UCSD-AML1 (cell line): ENCODE data around the gene SLC35D2.
A peak's percentile ranks its signal among the peaks of the same experiment; 100 is the strongest.

Source experiments
- DNase-seq: peaks from one replicate; lab custom pipeline; 2025; ENCODE audit not compliant: unreplicated experiment; lab: John Stamatoyannopoulos, UW

SLC35D2 gene

GRCh38 chr9:96383165-96383942 is at the start of gene SLC35D2:
Gene SLC35D2, minus strand, starts transcription at chr9:96383711. Its CDS starts 77 bp downstream, at chr9:96383634.
- no peak for DNase-seq

GRCh38 chr9:96430377-96430776 is 46.9 kb upstream of the SLC35D2 start:
- DNase-seq: no peak

DNA sequence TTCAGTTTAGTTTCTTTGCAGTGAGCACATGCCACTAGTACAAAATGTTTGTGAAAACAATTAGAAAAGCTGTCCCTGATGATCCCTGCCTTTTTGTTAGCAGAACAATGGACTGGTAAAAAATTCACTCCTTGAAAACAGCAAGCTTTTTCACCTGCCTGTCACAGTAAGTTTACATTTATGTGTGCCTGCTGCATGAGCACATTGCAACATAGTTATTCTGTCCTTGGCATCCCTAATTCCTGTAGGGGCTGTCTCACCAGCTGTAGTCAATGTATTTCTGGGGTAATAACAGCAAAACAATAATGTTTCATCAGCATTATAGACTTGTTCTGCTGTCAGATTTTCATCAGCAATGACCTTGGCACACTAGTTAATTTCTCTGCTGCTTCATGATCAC is 46.2 kb upstream of the SLC35D2 start:
- no peak for DNase-seq

DNA sequence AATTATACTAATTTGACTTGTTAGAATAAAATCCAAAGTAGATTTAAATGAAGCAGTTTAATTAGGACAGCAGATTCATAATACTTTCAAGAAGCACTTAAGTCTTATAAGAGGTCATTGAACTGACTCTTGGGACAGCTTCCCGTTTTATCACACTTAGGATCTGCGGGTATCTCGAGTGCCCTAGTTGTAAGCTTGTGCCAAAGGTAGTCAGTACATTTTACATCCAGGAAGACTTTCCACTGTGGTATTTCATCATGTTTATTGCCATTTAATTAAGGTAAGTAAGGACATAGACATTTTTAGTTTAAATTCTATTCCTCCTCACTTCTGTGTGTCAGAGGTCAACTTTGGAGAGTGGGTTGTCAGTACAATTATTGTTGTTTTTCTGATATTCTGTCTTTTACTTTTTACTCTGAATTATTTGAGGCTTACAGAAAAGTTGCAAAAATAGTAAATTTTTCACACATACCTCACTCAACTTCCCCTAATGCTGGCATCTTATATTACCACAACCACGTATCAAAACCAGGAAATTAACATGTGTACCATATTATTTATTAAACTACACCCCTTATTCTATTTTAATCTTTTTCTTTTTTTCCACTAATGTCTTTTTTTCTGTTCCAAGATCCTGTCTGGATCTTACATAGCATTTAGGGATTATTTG is 42.1 kb upstream of the SLC35D2 start:
- DNase-seq: no peak

DNA sequence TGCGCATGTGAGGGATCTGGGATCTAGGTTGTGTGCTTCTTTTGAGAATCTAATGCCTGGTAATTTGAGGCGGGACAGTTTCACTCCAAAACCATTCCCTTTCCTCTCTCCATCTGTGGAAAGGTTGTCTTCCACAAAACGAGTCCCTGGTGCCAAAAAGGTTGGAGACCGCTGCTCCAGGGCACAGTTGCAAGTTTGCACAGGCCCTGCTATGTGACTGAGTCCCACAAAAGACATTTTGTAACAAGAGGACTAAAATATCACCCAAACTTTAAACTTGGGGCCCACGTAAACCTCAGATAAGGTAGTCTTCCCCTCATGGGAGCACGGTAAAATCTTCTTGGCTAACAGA is 40.5 kb upstream of the SLC35D2 start:
- DNase-seq: no peak

GRCh38 chr9:96423322-96423984 is 39.9 kb upstream of the SLC35D2 start:
- DNase-seq: no peak

GRCh38 chr9:96420468-96421219 is 37.1 kb upstream of the SLC35D2 start:
- peak; percentile 21 for DNase-seq

DNA sequence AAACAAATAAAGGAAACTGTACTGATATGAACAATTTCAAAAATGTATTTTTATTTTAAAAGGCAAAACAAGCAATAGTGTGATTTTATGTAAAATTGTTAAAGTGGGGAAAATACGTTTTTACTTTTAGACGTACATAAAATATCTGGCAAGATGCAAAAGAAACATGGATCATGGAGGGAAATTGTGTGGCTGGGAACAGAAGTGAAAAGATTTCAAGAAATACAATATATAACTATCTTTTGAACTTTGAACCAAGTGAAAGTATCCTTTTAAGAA is 36.1 kb upstream of the SLC35D2 start:
- no peak for DNase-seq

GRCh38 chr9:96418920-96419690 is 35.6 kb upstream of the SLC35D2 start:
- DNase-seq: peak; percentile 86

DNA sequence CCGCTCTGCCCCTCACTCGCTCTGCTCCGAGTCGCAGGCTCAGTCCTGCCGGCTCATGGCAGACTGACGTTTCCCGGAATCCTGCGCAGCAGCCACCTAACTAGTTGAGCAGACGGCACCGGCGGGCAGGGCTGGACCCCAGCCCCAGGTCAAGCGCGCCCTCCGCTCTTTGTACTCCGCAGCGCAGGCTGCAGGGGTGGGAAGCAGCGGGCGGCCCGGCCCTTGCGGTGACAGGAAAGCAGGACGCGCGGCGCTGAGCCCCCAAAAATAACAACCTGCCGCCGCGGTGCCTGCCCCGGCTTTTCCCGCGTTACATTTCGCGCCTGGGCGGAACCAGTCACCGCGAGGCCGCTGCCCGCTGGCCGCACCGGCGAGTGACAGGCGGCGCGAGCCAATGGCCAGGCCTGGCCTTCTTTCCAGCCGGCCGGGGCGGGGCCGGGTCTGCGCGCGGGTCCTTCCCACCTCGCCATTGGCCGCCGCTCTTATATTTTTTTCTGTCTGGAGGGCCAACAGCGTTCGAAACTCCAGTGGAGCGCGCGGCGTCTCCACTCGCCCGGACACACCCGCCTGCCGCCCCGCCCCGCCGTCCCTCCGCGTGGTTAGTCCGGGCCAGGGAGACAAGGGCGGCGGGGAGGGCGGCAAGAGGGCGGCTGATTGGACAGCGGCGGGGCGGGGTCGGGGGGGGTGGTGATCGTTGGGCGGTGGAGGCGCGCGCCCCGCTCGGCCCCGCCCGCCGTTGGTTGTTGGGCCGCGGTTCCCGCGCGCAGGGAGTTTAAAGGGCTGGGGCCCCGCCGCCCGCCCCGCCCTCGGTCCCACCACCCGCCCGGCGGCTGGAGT is 34.8 kb upstream of the SLC35D2 start, which contains the start of gene ZNF367:
Gene ZNF367, minus strand, starts transcription at position 288 of the 837 bp plus-strand sequence. CDS start 338 bp downstream, outside the sequence.
- peak; percentile 98 for DNase-seq

GRCh38 chr9:96417661-96418082 is 34.2 kb upstream of the SLC35D2 start:
- no peak for DNase-seq

DNA sequence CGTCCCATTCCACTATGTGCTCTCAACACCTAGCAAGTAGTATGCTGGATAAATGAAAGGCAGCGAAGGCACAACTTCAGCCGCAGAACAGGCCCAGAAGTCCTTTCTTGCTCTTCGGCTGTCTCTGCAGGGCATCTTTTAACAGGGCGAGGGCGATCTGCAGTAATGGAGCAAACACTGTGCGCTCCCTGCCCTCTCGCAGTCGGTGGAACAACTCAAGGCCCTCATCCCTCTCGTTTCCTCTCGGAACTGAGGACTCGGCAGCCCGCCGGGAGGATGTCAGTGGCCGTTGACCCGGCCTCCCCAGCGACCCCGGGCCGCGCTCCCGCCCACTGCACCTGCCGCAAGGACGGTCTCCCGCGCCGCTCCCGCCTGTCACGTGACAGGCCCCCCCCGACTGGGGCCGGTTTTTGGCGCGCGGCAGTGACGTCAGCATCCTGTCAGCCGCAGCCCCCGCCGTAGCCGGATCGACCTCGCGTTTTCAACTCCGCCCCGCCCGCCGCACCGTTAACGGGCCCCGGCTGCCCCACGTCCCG is 33.6 kb upstream of the SLC35D2 start:
- peak; percentile 88 for DNase-seq

- DNase-seq: no peak
Measured at GRCh38 chr9:96413302-96414221, 30.1 kb upstream of the SLC35D2 start.

- DNase-seq: no peak
Measured at GRCh38 chr9:96412174-96412913, 28.8 kb upstream of the SLC35D2 start.

DNA sequence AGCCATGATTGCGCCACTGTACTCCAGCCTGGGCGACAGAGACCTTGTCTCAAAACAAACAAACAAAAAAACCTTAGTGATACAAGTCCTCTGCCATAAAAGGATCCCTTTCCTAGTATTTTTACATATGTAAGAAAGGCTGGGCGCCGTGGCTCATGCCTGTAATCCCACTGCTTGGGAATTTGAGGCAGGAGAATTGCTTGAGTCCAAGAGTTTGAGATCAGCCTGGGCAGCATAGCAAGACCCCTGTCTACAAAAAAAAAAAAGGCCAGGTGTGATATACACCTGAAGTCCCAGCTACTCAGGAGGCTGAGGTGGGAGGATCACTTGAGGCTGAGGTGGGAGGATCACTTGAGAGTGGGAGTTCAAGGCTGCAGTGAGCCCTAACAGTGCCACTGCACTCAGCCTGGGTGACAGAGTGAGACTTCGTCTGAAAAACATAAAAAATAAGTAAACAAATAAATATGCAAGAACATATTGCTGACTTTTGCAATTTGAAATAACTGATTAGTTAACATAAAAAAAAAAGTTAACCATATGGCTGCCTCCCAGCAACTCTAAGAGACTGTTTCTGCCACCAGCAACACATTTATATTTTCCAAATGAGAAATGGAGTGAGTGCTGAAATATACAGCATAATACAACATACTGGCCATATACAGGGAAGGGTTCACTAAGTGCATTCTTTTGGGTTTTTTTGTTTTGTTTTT is 27.8 kb upstream of the SLC35D2 start:
- no peak for DNase-seq

DNA sequence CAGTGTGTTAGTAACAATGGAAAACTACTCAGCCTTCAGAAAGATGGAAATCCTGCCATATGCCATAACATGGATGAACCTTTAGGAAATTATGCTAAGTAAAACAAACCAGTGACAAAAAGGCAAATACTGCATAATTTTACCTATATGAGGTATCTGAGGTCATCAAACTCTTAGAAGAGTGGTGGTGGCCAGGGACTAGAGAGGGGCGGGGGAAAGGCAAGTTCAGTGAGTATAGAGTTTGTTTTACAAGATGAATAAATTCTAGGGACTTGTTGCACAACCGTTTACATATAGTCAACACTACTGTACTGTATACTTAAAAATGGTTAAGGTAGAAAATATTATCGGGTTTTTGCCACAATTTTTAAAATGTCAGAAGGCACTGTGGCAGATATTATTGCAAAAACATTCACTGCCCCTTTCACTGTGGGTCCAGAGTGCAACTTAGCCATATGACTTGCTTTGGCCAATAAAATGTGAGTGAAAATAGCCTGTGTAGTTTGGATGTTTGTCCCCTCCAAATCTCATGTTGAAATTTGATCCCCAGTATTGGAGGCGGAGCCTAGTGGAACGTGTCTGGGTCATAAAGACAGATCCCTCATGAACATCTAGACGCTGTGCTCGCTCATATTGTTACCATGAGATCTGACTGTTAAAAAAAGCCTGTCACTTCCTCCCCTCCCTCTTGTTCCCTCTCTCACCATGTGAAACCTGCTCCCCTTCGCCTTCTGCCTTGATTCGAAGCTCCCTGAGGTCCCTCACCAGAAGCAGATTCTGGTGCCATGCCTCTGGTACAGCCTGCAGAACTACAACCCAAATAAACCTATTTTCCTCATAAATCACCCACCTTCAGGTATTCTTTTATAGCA is 25.1 kb upstream of the SLC35D2 start:
- DNase-seq: no peak
